A549 (cell line): Measurements from ENCODE around the gene MLC1. TPM values are rescaled to one million over a fixed set of nuclear protein-coding genes. Genes with fewer than 3 reads are reported as not detected.

Experiments used
- ATAC-seq, 2 experiments: fragments of 200-7000 bp in 1 of 2; fragments of >200 bp in 1 of 2; cut with Nextera tagmentation in 1 of 2; cut with Tn5 transposase in 1 of 2; 3 replicates each; pipeline versions ENCODE4 v1.8.0 to v1.9.1; 2018 to 2020; ENCODE audit warnings: mild to moderate bottlenecking in 1 of 2, moderate library complexity in 1 of 2
- CTCF ChIA-PET: fragments of 300-600 bp; sonication (Branson Sonifier 250); formaldehyde crosslinking; extraction: SDS; loops from one replicate; lab custom pipeline; 2021; ENCODE audit warnings: antibody characterized with exemption, inconsistent platforms; lab: Yijun Ruan, JAX
- POLR2A ChIA-PET: fragments of 350-600 bp; formaldehyde crosslinking; extraction: SDS; loops from one replicate; lab custom pipeline; 2021; ENCODE audit warnings: antibody characterized with exemption, inconsistent platforms; lab: Yijun Ruan, JAX
- DNase-seq, 2 experiments: peaks; one replicate each; pipeline versions ENCODE4 v3.0.0 to v3.0.0-alpha.2; 2011 to 2016; ENCODE audit warnings: low read depth in 1 of 2, low spot score in 1 of 2
- FAIRE-seq: peaks from 2 replicates; lab custom pipeline; 2011; peaks lifted over from hg19 to GRCh38; lab: Jason Lieb, UNC
- H3K27ac ChIP-seq, 2 experiments: fragments of >200 bp; sonication (Bioruptor Twin); formaldehyde crosslinking; 3 replicates each; pipeline ENCODE4 v1.5.1; 2016 to 2017
- H3K4me1 ChIP-seq: fragments of >200 bp; sonication (Bioruptor Twin); formaldehyde crosslinking; 3 replicates; pipeline ENCODE4 v1.6.1; 2016
- H3K4me2 ChIP-seq: fragments of >200 bp; sonication (Bioruptor Twin); formaldehyde crosslinking; 3 replicates; pipeline ENCODE4 v1.6.1; 2016
- H3K4me3 ChIP-seq: fragments of >200 bp; sonication (Bioruptor Twin); formaldehyde crosslinking; 3 replicates; pipeline ENCODE4 v1.5.1; 2016
- H3K9me3 ChIP-seq: fragments of >200 bp; sonication (Bioruptor Twin); formaldehyde crosslinking; 3 replicates; pipeline ENCODE4 v1.6.1; 2016
- BHLHE40 ChIP-seq: IDR thresholded peaks from 2 replicates; pipeline ENCODE4 v1.6.1; 2012; ENCODE audit warnings: low read depth, low read length, inconsistent platforms
- CBX8 ChIP-seq: fragments of 200-600 bp; sonication (generic); IDR thresholded peaks from 2 replicates; pipeline ENCODE4 v1.6.1; 2016
- CEBPB ChIP-seq, 2 experiments: fragments of >200 bp in 1 of 2; sonication (Bioruptor Twin) in 1 of 2; formaldehyde crosslinking in 1 of 2; IDR thresholded peaks; 2 replicates each; pipeline ENCODE4 v1.6.1; 2012 to 2016
- CHD4 ChIP-seq: fragments of 200-600 bp; sonication (generic); IDR thresholded peaks from 2 replicates; pipeline ENCODE4 v1.6.1; 2016; ENCODE audit warnings: antibody characterized with exemption, mild to moderate bottlenecking, borderline replicate concordance
- EHF ChIP-seq: fragments of 250-450 bp; sonication (Bioruptor Pico); IDR thresholded peaks from 2 replicates; pipeline ENCODE4 v1.5.0; 2020; ENCODE audit warnings: mild to moderate bottlenecking
- EP300 ChIP-seq, 2 experiments: fragments of >200 bp; sonication (Bioruptor Twin); formaldehyde crosslinking; IDR thresholded peaks; 2 replicates in 1 of 2; 3 replicates in 1 of 2; pipeline ENCODE4 v1.6.1; 2016 to 2017
- FOSL2 ChIP-seq, 2 experiments: fragments of 450-650 bp in 1 of 2; fragments of >200 bp in 1 of 2; sonication (Bioruptor Twin) in 1 of 2; formaldehyde crosslinking; IDR thresholded peaks; 2 replicates each; pipeline versions ENCODE4 v1.5.0 to v1.6.1; 2016 to 2020; ENCODE audit warnings: mild to moderate bottlenecking in 1 of 2, moderate library complexity in 1 of 2
- GATA3 ChIP-seq: IDR thresholded peaks from 2 replicates; pipeline ENCODE4 v1.6.1; 2012; ENCODE audit warnings: borderline replicate concordance
- HDAC2 ChIP-seq: fragments of 200-600 bp; sonication (generic); IDR thresholded peaks from 2 replicates; pipeline ENCODE4 v1.6.1; 2016
- HEYL ChIP-seq: fragments of 250-450 bp; sonication (Bioruptor Pico); IDR thresholded peaks from 2 replicates; pipeline ENCODE4 v1.8.0; 2021; ENCODE audit warnings: mild to moderate bottlenecking, moderate library complexity
- HOXB13 ChIP-seq: fragments of 250-450 bp; sonication (Bioruptor Pico); IDR thresholded peaks from 2 replicates; pipeline ENCODE4 v1.5.0; 2020; ENCODE audit warnings: low read depth, mild to moderate bottlenecking, moderate library complexity
- HOXB5 ChIP-seq: fragments of 250-450 bp; sonication (Bioruptor Pico); IDR thresholded peaks from 2 replicates; pipeline ENCODE4 v1.5.0; 2020; ENCODE audit warnings: mild to moderate bottlenecking, moderate library complexity
- JUN ChIP-seq, 2 experiments: fragments of >200 bp; sonication (Bioruptor Twin); formaldehyde crosslinking; IDR thresholded peaks; 2 replicates in 1 of 2; 3 replicates in 1 of 2; pipeline ENCODE4 v1.6.1; 2016 to 2017
- MAZ ChIP-seq: fragments of 150-350 bp; IDR thresholded peaks from 2 replicates; pipeline ENCODE4 v1.6.1; 2014; ENCODE audit warnings: antibody characterized with exemption, low read depth, low read length, borderline replicate concordance
- NR3C1 ChIP-seq: fragments of >200 bp; sonication (Bioruptor Twin); formaldehyde crosslinking; IDR thresholded peaks from 3 replicates; pipeline ENCODE4 v1.6.1; 2017
- POLR2AphosphoS2 ChIP-seq: conservative IDR thresholded peaks from 2 replicates; pipeline ENCODE4 v1.6.1; 2012; ENCODE audit warnings: low read length, improper control_type of control experiment, inconsistent platforms
- REST ChIP-seq: fragments of 200-600 bp; sonication (generic); IDR thresholded peaks from 2 replicates; pipeline ENCODE4 v1.6.1; 2016; ENCODE audit warnings: antibody characterized with exemption, mild to moderate bottlenecking, moderate library complexity
- SMC3 ChIP-seq: fragments of >200 bp; sonication (Bioruptor Twin); formaldehyde crosslinking; IDR thresholded peaks from 3 replicates; pipeline ENCODE4 v1.6.1; 2018; ENCODE audit warnings: inconsistent platforms
- SREBF2 ChIP-seq: fragments of 450-650 bp; IDR thresholded peaks from 2 replicates; pipeline ENCODE4 v1.6.1; 2014; ENCODE audit warnings: mild to moderate bottlenecking, moderate library complexity
- TFCP2L1 ChIP-seq: fragments of 250-450 bp; sonication (Bioruptor Pico); IDR thresholded peaks from 2 replicates; pipeline ENCODE4 v1.5.0; 2021; ENCODE audit warnings: mild to moderate bottlenecking
- WGBS: methylation state at CpG from one replicate; pipeline ENCODE4 v1.1.6; 2017; ENCODE audit errors: missing lambda C conversion rate; 5-methylcytosine and 5-hydroxymethylcytosine counted together
- polyA plus RNA-seq, 4 experiments: library from polyadenylated mRNA; depleted of rRNA in 3 of 4; stranded (reverse); fragments of >200 nt; fragmentation: RNase III in 1 of 4; extraction: RNeasy Plus Mini Kit Qiagen cat#74134 plus additional on column Dnase treatment in 1 of 4; gene quantifications; 2 replicates in 3 of 4; 3 replicates in 1 of 4; pipeline ENCODE4 v1.2.3, GENCODE V29; 2011 to 2017
- TF ChIP-seq, protein P1 (sequence below): fragments of 250-450 bp; sonication (Bioruptor Pico); IDR thresholded peaks from 2 replicates; pipeline ENCODE4 v1.5.0; 2021; ENCODE audit warnings: mild to moderate bottlenecking, moderate library complexity, borderline replicate concordance

Gene MLC1
- polyA plus RNA-seq, 2 of the 4 experiments (the other 2 are of a cell fraction) = not detected

DNA sequence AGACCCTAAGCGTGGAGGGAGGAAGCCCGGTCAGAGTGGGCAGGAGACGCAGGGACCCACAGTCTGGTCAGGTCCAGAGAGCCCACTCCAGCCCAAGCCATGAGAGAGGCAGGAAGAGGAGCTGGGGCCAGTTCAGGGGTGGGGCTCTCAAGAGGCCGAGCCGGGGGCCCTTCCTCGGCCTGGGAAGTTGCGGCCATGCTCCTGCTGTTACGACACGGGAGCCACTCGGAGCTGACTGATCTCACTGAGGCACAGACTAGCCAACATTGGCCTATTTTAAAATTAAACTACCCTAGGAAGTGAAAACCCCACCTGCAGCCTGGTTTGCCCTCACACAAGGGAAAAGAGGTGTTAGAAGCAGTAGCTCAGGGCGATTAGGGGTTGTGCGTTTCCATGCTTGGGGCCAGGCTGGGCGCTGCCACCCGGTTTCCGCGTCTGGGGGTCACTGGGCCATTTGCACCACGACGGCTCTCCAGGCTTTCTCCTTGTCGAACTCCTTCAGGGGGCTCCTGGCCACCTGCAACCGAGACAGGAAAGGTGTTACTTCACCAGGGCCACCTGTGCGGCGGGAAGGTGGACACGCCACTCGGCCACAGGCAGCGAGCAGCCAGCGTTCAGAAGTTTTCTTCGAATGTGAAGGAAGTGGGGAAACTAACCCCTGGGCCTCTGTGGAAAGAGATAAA lies 23.9 kb downstream of the MLC1 start:
- peaks cover 9% of the 10 kb centered on the region; the same call in 2 of the 3 replicates for H3K4me1 ChIP-seq
- H3K9me3 ChIP-seq = no peaks in the 10 kb centered on the region
- no peak for TF ChIP-seq NR3C1
- TF ChIP-seq CEBPB (IDR thresholded peaks at IDR 0.05) = no peak
- TF ChIP-seq HOXB13 (CRISPR knock-in tag) = no peak
- no peak for TF ChIP-seq EP300 (IDR thresholded peaks at IDR 0.05)
- DNase-seq = no peak
- no peak for FAIRE-seq
- POLR2A ChIA-PET = no interaction called here
- no peak overlapping the region for H3K4me2 ChIP-seq
- no peak overlapping the region for H3K27ac ChIP-seq
- CTCF ChIA-PET = no interaction called here
- H3K4me3 ChIP-seq = no peak overlapping the region
- ATAC-seq = no peak
- WGBS = 84% methylated on average over 16 of the region's 27 CpGs

DNA sequence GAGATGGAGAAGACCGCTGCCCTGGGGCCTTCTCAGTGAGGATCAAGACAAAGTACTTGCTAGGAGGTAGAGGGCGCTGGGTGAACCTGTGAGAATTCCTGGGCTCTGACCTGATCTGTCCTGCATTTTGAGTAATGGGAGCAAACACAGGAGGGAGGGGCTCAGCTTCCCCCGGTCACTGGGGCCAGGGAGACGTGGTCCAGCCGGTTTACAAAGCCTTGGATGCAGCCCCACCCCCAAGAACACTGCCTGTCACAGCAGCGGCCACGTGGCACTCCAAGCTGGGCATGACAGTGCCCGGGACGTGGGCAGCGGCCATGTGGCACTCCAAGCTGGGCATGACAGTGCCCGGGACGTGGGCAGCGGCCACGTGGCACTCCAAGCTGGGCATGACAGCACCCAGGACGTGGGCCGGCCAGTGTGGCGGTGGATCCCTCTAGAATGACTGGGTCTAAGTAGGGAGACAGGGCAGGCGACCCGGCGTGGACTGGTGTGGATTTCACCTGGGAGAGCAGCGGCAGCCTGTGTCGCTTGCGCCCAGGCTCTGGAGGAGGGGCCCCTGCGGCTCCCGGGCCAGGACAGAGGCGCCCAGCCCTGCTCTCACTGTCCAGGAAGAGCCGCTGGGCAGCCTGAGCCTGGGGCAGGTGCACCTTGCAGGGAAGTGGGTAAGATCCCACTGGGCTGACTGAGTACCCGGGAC lies 24.6 kb downstream of the MLC1 start:
- TF ChIP-seq SMC3 (no peak), FOSL2 (IDR thresholded peaks at IDR 0.05) (no peak), FOSL2 (CRISPR knock-in tag; IDR thresholded peaks at IDR 0.05) (no peak), CHD4 (no peak), JUN (IDR thresholded peaks at IDR 0.05) (no peak), GATA3 (no peak), HDAC2 (no peak), HEYL (CRISPR knock-in tag) (no peak)
- H3K4me1 ChIP-seq = peaks cover 9% of the 10 kb centered on the region; the same call in 2 of the 3 replicates
- ATAC-seq (peak in 1 of 2 experiments; percentile 16; a peak in 1 of 6 replicates), DNase-seq (no peak), FAIRE-seq (no peak)
- no peaks in the 10 kb centered on the region for H3K9me3 ChIP-seq
- no peak overlapping the region for H3K27ac ChIP-seq
- no peak overlapping the region for H3K4me2 ChIP-seq
- ChIA-PET CTCF (no interaction called here), POLR2A (no interaction called here)
- H3K4me3 ChIP-seq = no peak overlapping the region
- 55% methylated on average over 6 of the region's 28 CpGs for WGBS

DNA sequence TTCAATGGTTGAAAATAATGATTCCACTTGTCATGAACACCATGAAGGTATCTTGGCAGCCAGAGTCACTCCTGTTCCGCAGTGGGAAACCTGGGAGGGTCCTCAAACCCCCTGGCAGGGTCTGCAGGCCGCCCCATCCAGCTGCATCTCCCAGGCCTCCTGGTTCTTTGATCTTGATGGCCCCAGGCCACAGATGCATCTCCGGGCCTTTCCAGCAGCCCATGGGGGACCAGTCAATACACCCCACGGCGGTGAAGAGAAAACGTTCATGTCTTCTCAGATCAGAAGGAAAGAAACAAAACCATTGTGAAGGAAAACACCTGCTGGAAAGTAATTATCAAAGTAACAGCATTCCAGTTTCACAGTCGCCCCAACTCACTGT lies 25.4 kb downstream of the MLC1 start:
- Histone ChIP-seq H3K9me3 (no peaks in the 10 kb centered on the region), H3K4me1 (peaks cover 9% of the 10 kb centered on the region; the same call in 2 of the 3 replicates), H3K4me2 (no peak overlapping the region), H3K27ac (no peak overlapping the region), H3K4me3 (no peak overlapping the region)
- TF ChIP-seq TFCP2L1 (CRISPR knock-in tag) (no peak), SREBF2 (no peak), BHLHE40 (no peak), REST (no peak), MAZ (no peak), SMC3 (no peak), POLR2AphosphoS2 (no peak), CBX8 (no peak), HOXB5 (CRISPR knock-in tag) (no peak), EHF (no peak)
- TF ChIP-seq, protein P1, sequence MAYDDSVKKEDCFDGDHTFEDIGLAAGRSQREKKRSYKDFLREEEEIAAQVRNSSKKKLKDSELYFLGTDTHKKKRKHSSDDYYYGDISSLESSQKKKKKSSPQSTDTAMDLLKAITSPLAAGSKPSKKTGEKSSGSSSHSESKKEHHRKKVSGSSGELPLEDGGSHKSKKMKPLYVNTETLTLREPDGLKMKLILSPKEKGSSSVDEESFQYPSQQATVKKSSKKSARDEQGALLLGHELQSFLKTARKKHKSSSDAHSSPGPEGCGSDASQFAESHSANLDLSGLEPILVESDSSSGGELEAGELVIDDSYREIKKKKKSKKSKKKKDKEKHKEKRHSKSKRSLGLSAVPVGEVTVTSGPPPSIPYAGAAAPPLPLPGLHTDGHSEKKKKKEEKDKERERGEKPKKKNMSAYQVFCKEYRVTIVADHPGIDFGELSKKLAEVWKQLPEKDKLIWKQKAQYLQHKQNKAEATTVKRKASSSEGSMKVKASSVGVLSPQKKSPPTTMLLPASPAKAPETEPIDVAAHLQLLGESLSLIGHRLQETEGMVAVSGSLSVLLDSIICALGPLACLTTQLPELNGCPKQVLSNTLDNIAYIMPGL = no peak
- POLR2A ChIA-PET = no interaction called here
- DNase-seq (no peak), ATAC-seq (no peak), FAIRE-seq (no peak)
- CTCF ChIA-PET = interaction anchor here (1.0 to 1.4 kb wide), 2 partner anchors 15 to 29 kb away, joined by 3 to 4 read pairs; no protein-coding TSS in a partner anchor
- WGBS = 82% methylated on average over 5 of the region's 7 CpGs
